GM12873 (cell line): ENCODE data around the gene MRC1.
A peak's percentile ranks its signal among the peaks of the same experiment; 100 is the strongest.

Experiments
- TF ChIP-seq, protein P1 (sequence below): IDR thresholded peaks from 2 replicates; pipeline ENCODE4 v1.5.1; 2012; ENCODE audit warnings: low read depth, mild to moderate bottlenecking, moderate library complexity, low read length, control low read depth; ENCODE audit not compliant: insufficient read depth; ENCODE audit errors: missing control alignments

MRC1 gene

DNA sequence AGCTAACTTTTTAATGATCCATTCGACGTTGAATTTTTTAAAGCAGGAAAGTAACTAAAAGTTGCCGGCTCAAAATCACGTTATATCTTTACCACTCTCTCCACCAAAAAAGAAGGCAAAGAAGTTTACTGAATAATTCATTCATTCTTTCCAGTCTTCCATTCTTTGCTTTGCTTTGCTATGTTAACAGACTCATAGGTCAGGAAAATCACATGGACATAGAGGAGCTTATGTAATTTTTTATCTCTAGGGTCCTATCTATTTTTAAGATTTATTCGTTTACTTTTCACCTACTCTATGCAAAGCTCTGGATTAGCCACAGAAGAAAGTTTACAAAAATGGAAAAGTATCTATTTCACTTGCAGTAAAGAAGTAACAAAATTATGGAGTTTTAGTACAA lies 52.6 kb downstream of the MRC1 start:
- TF ChIP-seq, protein P1, sequence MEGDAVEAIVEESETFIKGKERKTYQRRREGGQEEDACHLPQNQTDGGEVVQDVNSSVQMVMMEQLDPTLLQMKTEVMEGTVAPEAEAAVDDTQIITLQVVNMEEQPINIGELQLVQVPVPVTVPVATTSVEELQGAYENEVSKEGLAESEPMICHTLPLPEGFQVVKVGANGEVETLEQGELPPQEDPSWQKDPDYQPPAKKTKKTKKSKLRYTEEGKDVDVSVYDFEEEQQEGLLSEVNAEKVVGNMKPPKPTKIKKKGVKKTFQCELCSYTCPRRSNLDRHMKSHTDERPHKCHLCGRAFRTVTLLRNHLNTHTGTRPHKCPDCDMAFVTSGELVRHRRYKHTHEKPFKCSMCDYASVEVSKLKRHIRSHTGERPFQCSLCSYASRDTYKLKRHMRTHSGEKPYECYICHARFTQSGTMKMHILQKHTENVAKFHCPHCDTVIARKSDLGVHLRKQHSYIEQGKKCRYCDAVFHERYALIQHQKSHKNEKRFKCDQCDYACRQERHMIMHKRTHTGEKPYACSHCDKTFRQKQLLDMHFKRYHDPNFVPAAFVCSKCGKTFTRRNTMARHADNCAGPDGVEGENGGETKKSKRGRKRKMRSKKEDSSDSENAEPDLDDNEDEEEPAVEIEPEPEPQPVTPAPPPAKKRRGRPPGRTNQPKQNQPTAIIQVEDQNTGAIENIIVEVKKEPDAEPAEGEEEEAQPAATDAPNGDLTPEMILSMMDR: no peak

DNA sequence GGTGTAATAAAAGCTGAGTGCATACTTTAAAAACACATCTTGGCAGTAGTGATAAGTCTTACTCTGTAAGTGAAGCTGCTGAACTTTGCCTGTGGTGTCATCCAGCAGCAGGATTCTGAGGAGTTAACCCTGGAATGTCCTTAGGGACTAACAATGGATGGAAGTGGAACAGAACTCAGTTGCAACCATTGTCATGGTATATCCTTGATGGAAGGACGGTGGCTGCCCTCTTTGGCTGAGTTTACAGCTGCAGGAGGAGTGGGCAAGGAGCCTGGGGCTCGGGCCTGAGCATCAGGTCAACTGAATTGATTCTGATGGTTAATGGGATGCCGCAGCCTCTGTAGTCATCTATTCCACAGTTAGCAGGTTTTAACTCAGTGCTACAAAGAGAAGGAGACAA lies 56.2 kb downstream of the MRC1 start:
- TF ChIP-seq, protein P1: no peak

DNA sequence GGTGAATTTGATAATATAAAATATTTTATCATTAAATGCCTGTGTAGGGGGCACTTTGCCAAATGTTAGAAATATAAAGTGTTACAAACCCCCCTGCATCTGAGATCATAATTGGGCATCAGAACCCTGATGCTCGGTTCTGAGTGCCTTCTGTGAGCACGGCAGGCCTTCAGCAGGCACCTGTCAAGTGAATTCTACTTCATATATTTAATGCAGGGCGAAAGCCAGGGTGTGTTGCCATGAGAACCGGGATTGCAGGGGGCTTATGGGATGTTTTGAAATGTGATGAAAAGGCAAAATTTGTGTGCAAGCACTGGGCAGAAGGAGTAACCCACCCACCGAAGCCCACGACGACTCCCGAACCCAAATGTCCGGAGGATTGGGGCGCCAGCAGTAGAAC lies 57.2 kb downstream of the MRC1 start:
- TF ChIP-seq, protein P1: no peak

DNA sequence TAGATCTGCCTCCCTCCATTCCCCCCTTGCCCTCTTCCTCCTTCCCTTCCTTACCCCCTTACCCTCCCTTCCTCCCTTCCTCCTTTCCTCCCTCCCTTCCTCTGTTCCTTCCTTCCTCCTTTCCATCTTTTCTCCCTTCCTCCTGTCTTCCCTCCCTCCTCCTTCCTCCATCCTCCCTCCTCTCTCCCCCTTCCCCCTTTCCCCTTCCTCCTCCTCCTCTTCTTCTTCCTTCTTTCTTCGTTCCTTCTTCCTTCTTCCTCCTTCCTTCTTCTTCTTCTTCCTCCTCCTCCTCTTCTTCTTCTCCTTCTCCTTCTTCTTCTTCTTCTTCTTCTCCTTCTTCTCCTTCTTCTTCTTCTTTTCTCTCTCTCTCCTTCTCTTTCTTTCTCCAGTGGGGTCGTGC lies 57.9 kb downstream of the MRC1 start:
- TF ChIP-seq, protein P1: no peak

DNA sequence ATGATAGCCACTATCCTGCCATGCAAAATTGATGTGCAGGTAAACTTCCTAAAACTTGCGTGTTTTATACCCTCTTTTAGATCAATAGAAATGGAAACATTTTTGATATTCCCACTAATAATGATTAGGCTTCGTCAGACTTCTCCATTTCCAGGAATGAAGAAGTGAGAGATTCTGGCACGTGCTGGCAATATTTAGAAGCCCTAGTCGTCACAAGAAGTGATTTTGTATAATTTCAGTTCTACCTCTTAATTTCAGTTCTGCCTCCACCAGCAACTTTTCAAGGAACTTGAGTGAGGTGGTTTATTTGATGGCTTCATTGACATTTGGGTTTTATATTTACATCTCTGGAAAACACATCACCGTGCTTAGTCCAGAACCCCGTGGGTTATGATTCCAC lies 61.9 kb downstream of the MRC1 start:
- TF ChIP-seq, protein P1: no peak

DNA sequence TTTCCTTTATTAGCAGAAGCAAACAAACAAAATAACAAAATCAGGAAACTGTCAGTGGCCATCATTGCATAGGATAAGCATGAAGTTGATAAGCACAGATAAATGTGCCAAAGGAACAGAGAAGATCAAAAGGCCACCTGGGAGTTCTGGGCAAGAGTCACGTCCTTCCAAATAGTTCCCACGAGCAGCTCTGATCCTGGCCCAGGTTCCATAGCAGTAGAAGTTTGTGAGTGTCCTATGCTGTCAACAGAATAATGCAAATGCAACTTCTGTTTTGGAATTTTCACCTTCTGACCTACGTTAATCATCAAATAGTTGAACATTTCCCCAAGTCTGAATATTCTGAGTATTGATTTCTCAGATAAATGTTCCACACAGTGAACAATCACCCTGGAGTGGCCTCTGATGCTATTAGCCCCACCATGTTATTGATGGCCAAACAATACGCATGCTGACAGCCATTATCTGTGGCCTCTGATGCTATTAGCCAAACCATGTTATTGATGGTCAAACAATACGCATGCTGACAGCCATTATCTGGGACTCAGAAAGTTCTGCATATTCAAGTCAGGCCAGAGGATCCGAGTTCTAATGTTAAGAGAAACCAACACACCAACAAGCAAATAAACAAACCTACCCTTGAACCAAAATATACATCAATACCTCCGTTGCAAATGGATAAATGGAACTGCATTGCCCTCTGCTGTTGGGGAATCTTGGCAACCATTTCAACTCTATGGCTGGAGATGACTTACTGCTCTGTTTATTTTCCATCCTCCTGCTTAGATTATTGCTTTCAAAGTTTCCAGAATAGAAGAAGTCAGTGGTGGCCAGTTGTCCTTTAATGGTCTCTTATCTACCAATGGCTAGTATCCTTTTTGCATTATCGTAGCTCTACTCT lies 63.3 kb downstream of the MRC1 start:
- TF ChIP-seq, protein P1: peak; percentile 26

DNA sequence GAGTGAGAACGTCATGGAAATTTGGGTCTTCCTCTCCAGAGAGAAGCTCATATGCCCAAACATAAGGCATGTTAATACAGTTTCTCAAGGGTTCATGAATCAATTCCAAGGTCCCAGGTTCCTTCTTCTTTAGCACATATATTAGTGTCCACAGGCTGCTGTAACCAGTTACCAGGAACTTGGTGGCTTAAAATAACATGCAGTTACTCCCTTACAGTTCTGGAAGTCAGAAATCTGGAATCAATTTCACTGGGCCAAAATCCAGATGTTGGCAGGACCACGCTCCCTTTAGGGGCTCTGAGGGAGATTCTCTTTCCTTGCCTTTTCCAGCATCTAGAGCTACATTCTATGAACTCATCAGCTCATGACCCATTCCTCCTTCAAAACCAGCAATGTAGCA lies 64.8 kb downstream of the MRC1 start:
- TF ChIP-seq, protein P1: no peak
